Measurements from ENCODE around the gene KLHL13. TPM values are rescaled to one million over a fixed set of nuclear protein-coding genes. Genes with fewer than 3 reads are reported as not detected.
"Not testable (repeated sequence)": the region's sequence is repeated elsewhere in the genome, so short reads cannot be mapped to it uniquely, and the experiment has no call there.

Gene KLHL13
- total and polyA plus RNA-seq, 2 experiments from 2014 or later: 18.5 to 44.9 TPM

DNA sequence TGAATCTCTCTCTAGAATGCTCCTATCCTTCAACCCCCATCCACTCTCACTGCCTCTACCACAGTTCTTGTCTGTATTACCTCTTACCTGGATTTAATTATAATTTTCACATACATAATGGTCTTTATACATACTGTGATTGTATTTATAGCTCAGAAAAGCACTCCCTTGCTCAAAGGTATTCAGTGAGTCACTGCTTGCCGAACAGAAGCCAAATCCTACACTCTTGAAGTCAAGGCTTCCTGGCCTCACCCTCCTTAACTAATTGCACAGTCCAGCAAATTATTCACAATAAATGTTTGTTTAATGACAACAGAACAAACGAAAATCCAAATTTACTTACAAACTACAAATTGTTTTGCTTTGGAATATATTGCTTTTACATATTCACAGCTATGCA is 159.5 kb downstream of the KLHL13 start:
- DNase-seq (ENCODE audit: low spot score): no peak
- Histone ChIP-seq H3K27ac (no peak overlapping the region), H2AFZ (no peak overlapping the region), H3K9me2 (replicated peaks; ENCODE audit: insufficient read depth) (no peaks in the 10 kb centered on the region), H3K27me3 (no peaks in the 10 kb centered on the region), H4K20me1 (ENCODE audit: insufficient read depth, poor library complexity, severe bottlenecking) (no peaks in the 10 kb centered on the region), H3K4me3 (no peak overlapping the region), H3K4me1 (ENCODE audit: insufficient read depth) (no peaks in the 10 kb centered on the region), H3K36me3 (replicated peaks; ENCODE audit: insufficient read depth, low read depth) (no peaks in the 10 kb centered on the region), H3K4me2 (no peak overlapping the region), H3K9me3 (ENCODE audit: low read depth) (no peaks in the 10 kb centered on the region), H3K79me2 (no peaks in the 10 kb centered on the region)
- TF ChIP-seq EZH2phosphoT487 (IDR thresholded peaks at IDR 0.05; ENCODE audit: low read depth, severe bottlenecking, unreplicated experiment): no peak
- TF ChIP-seq EZH2 (IDR thresholded peaks at IDR 0.05; ENCODE audit: borderline replicate concordance): no peak
- no peak for TF ChIP-seq CTCF (IDR thresholded peaks at IDR 0.05; ENCODE audit: poor library complexity)
- WGBS (ENCODE audit: low lambda C conversion rate, missing lambda C conversion rate): 48% methylated on average over 2 of the region's 2 CpGs

DNA sequence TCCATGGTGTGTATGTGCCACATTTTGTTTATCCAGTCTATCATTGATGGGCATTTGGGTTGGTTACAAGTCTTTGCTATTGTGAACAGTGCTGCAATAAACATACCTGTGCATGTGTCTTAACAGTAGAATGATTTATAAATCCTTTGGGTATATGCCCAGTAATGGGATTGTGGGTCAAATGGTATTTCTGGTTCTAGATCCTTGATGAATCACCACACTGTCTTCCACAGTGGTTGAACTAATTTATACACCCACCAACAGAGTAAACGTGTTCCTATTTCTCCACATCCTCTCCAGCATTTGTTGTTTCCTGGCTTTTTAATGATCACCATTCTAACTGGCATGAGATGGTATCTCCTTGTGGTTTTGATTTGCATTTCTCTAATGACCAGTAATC is 177.3 kb downstream of the KLHL13 start:
- H3K9me3 ChIP-seq (ENCODE audit: low read depth); H3K4me2 ChIP-seq; H3K79me2 ChIP-seq: not testable (repeated sequence)

DNA sequence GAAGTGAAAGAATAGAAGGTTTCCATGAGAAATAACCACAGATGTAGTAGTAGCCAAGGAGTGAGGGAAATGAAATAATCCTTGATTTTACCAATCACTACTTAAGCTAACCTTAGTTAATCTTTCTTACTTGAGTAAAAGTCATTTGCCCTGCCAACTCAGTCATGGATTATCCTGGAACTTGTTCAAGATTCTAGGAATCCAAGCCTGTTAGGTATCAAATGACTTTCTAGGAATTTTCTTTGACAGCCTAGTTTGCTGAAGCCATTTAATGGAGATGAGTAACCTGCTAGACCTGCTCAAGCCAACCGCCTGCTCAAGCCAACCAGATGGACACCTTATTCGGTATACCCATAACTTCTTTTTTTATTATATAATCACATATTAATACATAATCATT is 180.5 kb downstream of the KLHL13 start:
- no peaks in the 10 kb centered on the region for H3K79me2 ChIP-seq
- TF ChIP-seq EZH2 (IDR thresholded peaks at IDR 0.05; ENCODE audit: borderline replicate concordance) (no peak), EZH2phosphoT487 (IDR thresholded peaks at IDR 0.05; ENCODE audit: low read depth, severe bottlenecking, unreplicated experiment) (no peak), CTCF (IDR thresholded peaks at IDR 0.05; ENCODE audit: poor library complexity) (no peak)
- no peak for DNase-seq (ENCODE audit: low spot score)
- no peaks in the 10 kb centered on the region for H3K36me3 ChIP-seq (replicated peaks; ENCODE audit: insufficient read depth, low read depth)
- H3K27ac ChIP-seq: no peak overlapping the region
- H3K4me1 ChIP-seq (ENCODE audit: insufficient read depth): no peaks in the 10 kb centered on the region
- no peaks in the 10 kb centered on the region for H3K9me2 ChIP-seq (replicated peaks; ENCODE audit: insufficient read depth)
- no peaks in the 10 kb centered on the region for H4K20me1 ChIP-seq (ENCODE audit: insufficient read depth, poor library complexity, severe bottlenecking)
- H3K27me3 ChIP-seq: no peaks in the 10 kb centered on the region
- 89% methylated on average over 2 of the region's 2 CpGs for WGBS (ENCODE audit: low lambda C conversion rate, missing lambda C conversion rate)
- no peak overlapping the region for H3K4me3 ChIP-seq
- H3K4me2 ChIP-seq: no peak overlapping the region
- H2AFZ ChIP-seq: no peak overlapping the region
- no peaks in the 10 kb centered on the region for H3K9me3 ChIP-seq (ENCODE audit: low read depth)

More for the DNA sequence above, 177.3 kb downstream of the KLHL13 start:
- not testable (repeated sequence) for H3K27me3 ChIP-seq; H3K4me3 ChIP-seq; H2AFZ ChIP-seq; H4K20me1 ChIP-seq (ENCODE audit: insufficient read depth, poor library complexity, severe bottlenecking); DNase-seq (ENCODE audit: low spot score); H3K36me3 ChIP-seq (replicated peaks; ENCODE audit: insufficient read depth, low read depth); H3K9me2 ChIP-seq (replicated peaks; ENCODE audit: insufficient read depth); H3K4me1 ChIP-seq (ENCODE audit: insufficient read depth); H3K27ac ChIP-seq
- WGBS (ENCODE audit: low lambda C conversion rate, missing lambda C conversion rate): 61% methylated on average over 1 of the region's 1 CpG

DNA sequence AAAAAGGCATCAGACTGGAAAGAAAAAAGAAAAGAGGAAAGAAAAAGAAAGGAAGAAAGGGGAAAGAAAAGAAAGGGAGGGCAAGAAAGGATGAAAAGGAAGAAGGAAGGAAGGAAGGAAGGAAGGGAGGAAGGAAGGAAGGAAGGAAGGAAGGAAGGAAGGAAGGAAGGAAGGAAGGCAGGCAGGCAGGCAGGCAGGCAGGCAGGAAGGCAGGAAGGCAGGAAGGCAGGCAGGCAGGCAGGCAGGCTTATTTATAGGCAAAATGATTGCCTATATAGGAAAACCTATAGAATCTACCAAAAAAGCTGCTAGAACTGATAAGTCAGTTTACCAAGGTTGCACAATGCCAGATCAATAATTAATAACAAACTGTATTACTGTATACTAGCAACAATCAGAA is 186.5 kb downstream of the KLHL13 start:
- H3K4me3 ChIP-seq; H3K4me2 ChIP-seq; H2AFZ ChIP-seq; H3K79me2 ChIP-seq; H4K20me1 ChIP-seq (ENCODE audit: insufficient read depth, poor library complexity, severe bottlenecking); H3K27me3 ChIP-seq; H3K27ac ChIP-seq; H3K36me3 ChIP-seq (replicated peaks; ENCODE audit: insufficient read depth, low read depth); H3K9me3 ChIP-seq (ENCODE audit: low read depth); H3K9me2 ChIP-seq (replicated peaks; ENCODE audit: insufficient read depth); H3K4me1 ChIP-seq (ENCODE audit: insufficient read depth); DNase-seq (ENCODE audit: low spot score): not testable (repeated sequence)

- Histone ChIP-seq H4K20me1 (ENCODE audit: insufficient read depth, poor library complexity, severe bottlenecking) (no peaks in the 10 kb centered on the region), H3K79me2 (no peaks in the 10 kb centered on the region), H2AFZ (no peak overlapping the region), H3K27me3 (no peaks in the 10 kb centered on the region), H3K9me3 (ENCODE audit: low read depth) (no peaks in the 10 kb centered on the region), H3K27ac (no peak overlapping the region), H3K4me2 (no peak overlapping the region), H3K9me2 (replicated peaks; ENCODE audit: insufficient read depth) (no peaks in the 10 kb centered on the region), H3K36me3 (replicated peaks; ENCODE audit: insufficient read depth, low read depth) (no peaks in the 10 kb centered on the region), H3K4me1 (ENCODE audit: insufficient read depth) (no peaks in the 10 kb centered on the region), H3K4me3 (no peak overlapping the region)
- 82% methylated on average over 1 of the region's 1 CpG for WGBS (ENCODE audit: low lambda C conversion rate, missing lambda C conversion rate)
- no peak for TF ChIP-seq EZH2phosphoT487 (IDR thresholded peaks at IDR 0.05; ENCODE audit: low read depth, severe bottlenecking, unreplicated experiment)
- no peak for DNase-seq (ENCODE audit: low spot score)
Measured at GRCh38 chrX:117919755-117920154, 196.9 kb downstream of the KLHL13 start.
